C4-2B (cell line): ENCODE data around the gene LOXHD1.
A peak's percentile ranks its signal among the peaks of the same experiment; 100 is the strongest.

ENCODE experiments used
- H3K27ac ChIP-seq: fragments of 450-650 bp; 2 replicates; pipeline ENCODE4 v1.5.1; 2017
- ZFX ChIP-seq: fragments of 450-650 bp; IDR thresholded peaks from 2 replicates; pipeline ENCODE4 v1.6.1; 2017
- TF ChIP-seq, protein P1 (sequence below): fragments of 450-650 bp; conservative IDR thresholded peaks from 2 replicates; pipeline ENCODE4 v1.5.1; 2017; ENCODE audit warnings: mild to moderate bottlenecking

Gene LOXHD1

GRCh38 chr18:46625069-46625468, 32.0 kb downstream of the LOXHD1 start:
- TF ChIP-seq, protein P1, sequence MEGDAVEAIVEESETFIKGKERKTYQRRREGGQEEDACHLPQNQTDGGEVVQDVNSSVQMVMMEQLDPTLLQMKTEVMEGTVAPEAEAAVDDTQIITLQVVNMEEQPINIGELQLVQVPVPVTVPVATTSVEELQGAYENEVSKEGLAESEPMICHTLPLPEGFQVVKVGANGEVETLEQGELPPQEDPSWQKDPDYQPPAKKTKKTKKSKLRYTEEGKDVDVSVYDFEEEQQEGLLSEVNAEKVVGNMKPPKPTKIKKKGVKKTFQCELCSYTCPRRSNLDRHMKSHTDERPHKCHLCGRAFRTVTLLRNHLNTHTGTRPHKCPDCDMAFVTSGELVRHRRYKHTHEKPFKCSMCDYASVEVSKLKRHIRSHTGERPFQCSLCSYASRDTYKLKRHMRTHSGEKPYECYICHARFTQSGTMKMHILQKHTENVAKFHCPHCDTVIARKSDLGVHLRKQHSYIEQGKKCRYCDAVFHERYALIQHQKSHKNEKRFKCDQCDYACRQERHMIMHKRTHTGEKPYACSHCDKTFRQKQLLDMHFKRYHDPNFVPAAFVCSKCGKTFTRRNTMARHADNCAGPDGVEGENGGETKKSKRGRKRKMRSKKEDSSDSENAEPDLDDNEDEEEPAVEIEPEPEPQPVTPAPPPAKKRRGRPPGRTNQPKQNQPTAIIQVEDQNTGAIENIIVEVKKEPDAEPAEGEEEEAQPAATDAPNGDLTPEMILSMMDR: no peak
- TF ChIP-seq ZFX: no peak
- no peak overlapping the region for H3K27ac ChIP-seq

DNA sequence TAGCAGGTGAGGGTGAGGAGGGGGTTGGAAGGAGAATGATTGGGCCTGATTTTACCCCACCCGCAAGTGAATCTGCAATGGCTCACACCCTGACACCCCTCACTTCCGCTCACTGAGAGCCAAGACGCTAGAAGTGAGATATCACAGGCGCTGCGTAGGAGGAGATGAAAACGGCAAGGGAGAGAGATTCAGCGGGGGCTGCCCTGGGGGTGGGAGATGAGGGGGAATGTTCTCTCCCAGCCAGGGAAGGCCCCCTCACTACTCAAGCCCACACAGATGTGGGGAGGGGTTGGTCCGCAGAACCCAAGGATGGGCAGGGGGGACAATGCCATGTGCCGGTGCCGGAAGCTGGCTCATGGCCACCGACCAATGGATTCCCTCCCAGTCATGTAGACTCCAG, 32.9 kb downstream of the LOXHD1 start:
- no peak for TF ChIP-seq ZFX
- TF ChIP-seq, protein P1: no peak
- H3K27ac ChIP-seq: no peak overlapping the region

GRCh38 chr18:46623541-46623940, 33.5 kb downstream of the LOXHD1 start:
- no peak overlapping the region for H3K27ac ChIP-seq
- TF ChIP-seq, protein P1: no peak
- TF ChIP-seq ZFX: no peak

GRCh38 chr18:46622999-46623398, 34.0 kb downstream of the LOXHD1 start:
- no peak for TF ChIP-seq ZFX
- TF ChIP-seq, protein P1: peak; percentile 25
- no peak overlapping the region for H3K27ac ChIP-seq

- TF ChIP-seq ZFX: no peak
- TF ChIP-seq, protein P1: no peak
- no peak overlapping the region for H3K27ac ChIP-seq
These were observed 34.6 kb downstream of the LOXHD1 start for GRCh38 chr18:46622451-46622850.

DNA sequence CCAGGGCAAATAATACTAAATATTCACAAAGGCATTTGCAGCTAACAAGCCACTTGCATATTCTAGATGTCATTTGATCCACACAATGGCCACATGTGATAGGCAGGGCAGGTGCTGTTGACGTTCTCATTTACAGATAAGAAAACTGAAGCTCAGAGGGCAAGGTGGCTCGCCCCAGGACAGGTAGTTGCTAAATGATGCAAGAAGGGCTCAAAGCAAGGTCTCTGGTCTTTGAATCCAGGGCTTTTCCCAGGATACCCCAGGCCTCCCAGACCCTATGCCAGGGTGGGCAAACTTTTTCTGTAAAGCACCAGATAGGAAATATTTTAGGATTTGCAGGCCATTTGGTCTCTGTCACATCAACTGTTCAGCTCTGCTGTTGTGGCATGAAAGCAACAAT, 35.1 kb downstream of the LOXHD1 start:
- TF ChIP-seq, protein P1: no peak
- TF ChIP-seq ZFX: no peak
- no peak overlapping the region for H3K27ac ChIP-seq

- H3K27ac ChIP-seq: no peak overlapping the region
- no peak for TF ChIP-seq ZFX
- TF ChIP-seq, protein P1: no peak
These were observed 35.8 kb downstream of the LOXHD1 start for GRCh38 chr18:46621111-46621766.
